AG04449 (cell line): ENCODE data around the gene LRIF1.

Experiments
- CTCF ChIA-PET: fragments of 350-600 bp; formaldehyde crosslinking; extraction: SDS; loops from one replicate; lab custom pipeline; 2021; ENCODE audit warnings: antibody characterized with exemption; lab: Yijun Ruan, JAX
- POLR2A ChIA-PET: fragments of 400-600, 350-600 bp; formaldehyde crosslinking; extraction: SDS; loops from one replicate; lab custom pipeline; 2020; ENCODE audit warnings: antibody characterized with exemption, inconsistent platforms; lab: Yijun Ruan, JAX
- DNase-seq: peaks from one replicate; pipeline ENCODE4 v3.0.0-alpha.2; 2010; ENCODE audit warnings: low read depth, low spot score
- H3K4me3 ChIP-seq: 2 replicates; pipeline ENCODE4 v1.5.1; 2011; ENCODE audit warnings: low read depth, mild to moderate bottlenecking, control low read depth, low read length
- CTCF ChIP-seq: IDR thresholded peaks from one replicate; pipeline ENCODE4 v1.5.1; 2011; ENCODE audit warnings: mild to moderate bottlenecking, moderate library complexity, low read length, control low read depth, inconsistent platforms; ENCODE audit not compliant: insufficient read depth; ENCODE audit errors: missing control alignments

LRIF1 gene

GRCh38 chr1:110953031-110953430 is 10.7 kb downstream of the LRIF1 start:
- ChIA-PET POLR2A (interaction anchor here (1.5 kb wide), 1 partner anchor 11 kb away, joined by 3 read pairs; the partner anchor contains the start of gene LRIF1), CTCF (no interaction called here)
- no peak overlapping the region for H3K4me3 ChIP-seq
- no peak for TF ChIP-seq CTCF
- no peak for DNase-seq

- no peak overlapping the region for H3K4me3 ChIP-seq
- ChIA-PET POLR2A (interaction anchor here (1.5 kb wide), 1 partner anchor 12 kb away, joined by 3 read pairs; the partner anchor contains the start of gene LRIF1), CTCF (no interaction called here)
- DNase-seq = no peak
- no peak for TF ChIP-seq CTCF
These were observed 11.7 kb downstream of the LRIF1 start for GRCh38 chr1:110952031-110952430.

- no peak for DNase-seq
- H3K4me3 ChIP-seq = no peak overlapping the region
- ChIA-PET POLR2A (no interaction called here), CTCF (no interaction called here)
- no peak for TF ChIP-seq CTCF
These were observed 12.6 kb downstream of the LRIF1 start for GRCh38 chr1:110951161-110951560.

GRCh38 chr1:110948038-110948810 is 15.5 kb downstream of the LRIF1 start:
- POLR2A ChIA-PET = no interaction called here
- no peak overlapping the region for H3K4me3 ChIP-seq
- no peak for TF ChIP-seq CTCF
- CTCF ChIA-PET = interaction anchor here (0.6 to 2.1 kb wide), 2 partner anchors 11 to 14 kb away, joined by 3 to 6 read pairs; no protein-coding TSS in a partner anchor
- no peak for DNase-seq

- TF ChIP-seq CTCF = no peak
- no peak overlapping the region for H3K4me3 ChIP-seq
- DNase-seq = no peak
- POLR2A ChIA-PET = no interaction called here
- CTCF ChIA-PET = no interaction called here
These were observed 18.1 kb downstream of the LRIF1 start for GRCh38 chr1:110945626-110946025.

- POLR2A ChIA-PET = interaction anchor here (0.6 kb wide), 1 partner anchor 142 kb away, joined by 3 read pairs; no protein-coding TSS in a partner anchor
- no peak for DNase-seq
- no peak for TF ChIP-seq CTCF
- H3K4me3 ChIP-seq = no peak overlapping the region
- CTCF ChIA-PET = no interaction called here
These were observed 18.9 kb downstream of the LRIF1 start for GRCh38 chr1:110944806-110945205.
